ENCODE measurements around the gene LDB1. TPM values are rescaled to one million over a fixed set of nuclear protein-coding genes. Genes with fewer than 3 reads are reported as not detected.

The LDB1 gene
- total RNA-seq, 4 donors from 2014 or later: 31.9 to 81.9 (median 54.1) TPM

- DNase-seq: peak; percentile 75
- 0% methylated on average over 26 of the region's 48 CpGs; no CpG with 5 or more reads in 1 of the 2 donors for WGBS, 2 donors (ENCODE audit: low coverage in 1 of 2)
- Histone ChIP-seq H3K9me3 (no peaks in the 10 kb centered on the region), H3K4me1 (peaks cover 7 to 40% (median 34%) of the 10 kb centered on the region in 4 donors), H3K4me3 (peak overlapping the region; percentile 84 to 99 (median 90)), H3K27me3 (no peaks in the 10 kb centered on the region), H3K36me3 (peaks cover 0 to 8% (median 3%) of the 10 kb centered on the region in 4 donors), H3K27ac (peak overlapping the region; percentile 94 to 96 (median 94))
- intact Hi-C loops (cut with DNase I; ENCODE audit: low total_unique reads) (no loop called here), in situ Hi-C loops (cut with MboI; ENCODE audit: low pct_ligation_motif_present in 1 of 4, low pct_unique_long_range_greater_than_20kb in 1 of 4, low sequenced_read_pairs in 3 of 4) (no loop called here)
- TF ChIP-seq CTCF (IDR thresholded peaks at IDR 0.05) (no peak), POLR2AphosphoS5 (IDR thresholded peaks at IDR 0.05) (peak in 1 of 3 donors; percentile 5)
Measured at GRCh38 chr10:102133373-102134195, 13.4 kb upstream of the LDB1 start.

- no peaks in the 10 kb centered on the region for H3K27me3 ChIP-seq
- peak within 1 kb of the TSS; percentile 94 to 96 (median 94) for H3K27ac ChIP-seq
- DNase-seq: peak; percentile 98
- WGBS, 2 donors (ENCODE audit: low coverage in 1 of 2): 0 to 1% methylated on average over 1 to 60 of the region's 64 CpGs
- H3K4me3 ChIP-seq: peak within 1 kb of the TSS; percentile 84 to 99 (median 90)
- in situ Hi-C loops (cut with MboI; ENCODE audit: low pct_ligation_motif_present in 1 of 4, low pct_unique_long_range_greater_than_20kb in 1 of 4, low sequenced_read_pairs in 3 of 4) (no loop called here), intact Hi-C loops (cut with DNase I; ENCODE audit: low total_unique reads) (no loop called here)
- H3K4me1 ChIP-seq: peaks cover 7 to 40% (median 34%) of the 10 kb centered on the region in 4 donors
- peaks cover 0 to 1% (median 0%) of the 10 kb centered on the region in 4 donors for H3K36me3 ChIP-seq
- TF ChIP-seq CTCF (IDR thresholded peaks at IDR 0.05) (peak; percentile 91 to 99 (median 96)), POLR2A (IDR thresholded peaks at IDR 0.05) (peak; percentile 77), EP300 (IDR thresholded peaks at IDR 0.05; ENCODE audit: low read depth) (no peak), POLR2AphosphoS5 (IDR thresholded peaks at IDR 0.05) (peak; percentile 78 to 91 (median 90))
- H3K9me3 ChIP-seq: no peaks in the 10 kb centered on the region
Measured at GRCh38 chr10:102132563-102133372, 12.6 kb upstream of the LDB1 start, which contains the start of gene PPRC1. Gene PPRC1, plus strand, starts transcription at chr10:102133040. Its CDS starts 29 bp downstream, at chr10:102133069.

- no peaks in the 10 kb centered on the region for H3K27me3 ChIP-seq
- H3K27ac ChIP-seq: peak overlapping the region; percentile 94 to 96 (median 94)
- TF ChIP-seq POLR2A (IDR thresholded peaks at IDR 0.05) (no peak), CTCF (IDR thresholded peaks at IDR 0.05) (no peak), POLR2AphosphoS5 (IDR thresholded peaks at IDR 0.05) (no peak), EP300 (IDR thresholded peaks at IDR 0.05; ENCODE audit: low read depth) (no peak)
- H3K4me1 ChIP-seq: peaks cover 7 to 40% (median 34%) of the 10 kb centered on the region in 4 donors
- intact Hi-C loops (cut with DNase I; ENCODE audit: low total_unique reads) (no loop called here), in situ Hi-C loops (cut with MboI; ENCODE audit: low pct_ligation_motif_present in 1 of 4, low pct_unique_long_range_greater_than_20kb in 1 of 4, low sequenced_read_pairs in 3 of 4) (no loop called here)
- peak overlapping the region in 3 of 4 donors; percentile 84 to 99 (median 91) for H3K4me3 ChIP-seq
- no peaks in the 10 kb centered on the region for H3K36me3 ChIP-seq
- WGBS, 2 donors (ENCODE audit: low coverage in 1 of 2): 27 to 29% methylated on average over 6 to 8 of the region's 8 CpGs
- no peak for DNase-seq
- H3K9me3 ChIP-seq: no peaks in the 10 kb centered on the region
Measured at GRCh38 chr10:102132193-102132562, 12.0 kb upstream of the LDB1 start.
